HUDEP-2 (cell line): Measurements from ENCODE around the gene ESPN.

ENCODE experiments used
- DNase-seq, 76 experiments: peaks; one replicate each; lab custom pipeline; 2025; ENCODE audit not compliant: unreplicated experiment in 76 of 76; lab: John Stamatoyannopoulos, UW

The ESPN gene

GRCh38 chr1:6401673-6402072 is 22.9 kb upstream of the ESPN start:
- peak in 1 of 76 experiments; percentile 3 for DNase-seq

GRCh38 chr1:6408023-6408422 is 16.6 kb upstream of the ESPN start:
- no peak for DNase-seq

DNA sequence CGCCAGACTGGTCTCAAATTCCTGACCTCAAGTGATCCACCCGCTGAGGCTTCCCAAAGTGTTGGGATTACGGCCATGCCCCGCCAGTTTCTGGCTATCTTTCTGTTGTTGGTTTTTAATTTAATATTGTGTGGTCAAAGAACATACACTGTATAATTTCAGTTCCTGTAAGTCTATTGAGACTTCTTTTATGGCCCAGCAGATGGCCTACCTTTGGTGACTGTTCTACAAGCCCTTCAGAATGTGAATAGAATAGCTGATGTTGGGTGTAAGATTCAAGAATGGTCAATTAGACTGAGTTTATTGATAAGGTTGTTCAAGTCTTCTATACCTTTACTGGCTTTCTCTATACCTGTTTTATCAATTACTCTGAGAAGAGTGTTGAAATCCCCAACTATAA is 15.5 kb upstream of the ESPN start:
- DNase-seq: no peak

GRCh38 chr1:6409733-6410132 is 14.8 kb upstream of the ESPN start:
- no peak for DNase-seq

DNA sequence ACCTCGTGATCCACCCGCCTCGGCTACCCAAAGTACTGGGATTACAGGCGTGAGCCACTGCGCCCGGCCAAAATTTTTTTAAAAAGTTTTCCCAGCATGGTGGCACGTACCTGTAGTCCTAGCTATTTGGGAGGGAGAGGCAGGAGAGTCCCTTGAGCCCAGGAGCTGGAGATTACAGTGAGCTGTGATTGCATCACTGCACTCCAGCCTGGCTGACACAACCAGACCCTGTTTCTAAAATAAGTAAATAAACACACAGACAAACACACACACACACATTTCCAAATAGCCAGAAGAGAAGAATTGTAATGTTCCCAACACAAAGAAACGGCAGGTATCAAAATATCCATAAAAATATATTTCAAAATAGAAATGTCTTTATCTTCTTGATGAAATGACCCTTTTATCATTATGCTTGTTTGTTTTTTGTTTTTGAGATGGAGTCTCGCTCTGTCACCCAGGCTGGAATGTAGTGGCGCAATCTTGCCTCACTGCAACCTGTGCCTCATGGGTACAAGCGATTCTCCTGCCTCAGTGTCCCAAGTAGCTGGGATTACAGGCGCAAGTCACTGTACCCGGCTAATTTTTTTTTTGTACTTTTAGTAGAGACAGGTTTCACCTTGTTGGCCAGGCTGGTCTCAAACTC is 14.2 kb upstream of the ESPN start:
- DNase-seq: no peak

DNA sequence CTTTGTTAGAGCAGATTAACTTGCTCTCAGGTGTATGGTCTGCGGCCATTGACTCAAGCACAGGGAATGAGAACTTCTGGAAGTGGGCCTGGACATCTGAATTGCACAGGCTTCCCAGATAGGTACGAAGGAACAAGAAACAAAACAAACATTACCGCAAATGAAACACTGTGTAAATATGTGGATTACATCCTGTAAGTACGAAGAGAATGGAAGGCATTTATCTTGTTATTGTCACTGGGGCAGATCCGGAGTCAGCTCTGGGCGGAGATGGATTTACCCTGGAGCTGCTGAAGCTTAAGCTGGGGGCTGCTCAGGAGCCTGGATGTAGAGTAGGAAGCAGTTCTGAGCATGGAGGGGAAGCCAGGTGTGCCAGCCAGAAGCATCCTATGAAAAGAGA is 11.7 kb upstream of the ESPN start:
- no peak for DNase-seq

- DNase-seq: peak in 29 of 76 experiments; percentile 3 to 50 (median 24)
These were observed 10.1 kb upstream of the ESPN start for GRCh38 chr1:6414443-6414844.

DNA sequence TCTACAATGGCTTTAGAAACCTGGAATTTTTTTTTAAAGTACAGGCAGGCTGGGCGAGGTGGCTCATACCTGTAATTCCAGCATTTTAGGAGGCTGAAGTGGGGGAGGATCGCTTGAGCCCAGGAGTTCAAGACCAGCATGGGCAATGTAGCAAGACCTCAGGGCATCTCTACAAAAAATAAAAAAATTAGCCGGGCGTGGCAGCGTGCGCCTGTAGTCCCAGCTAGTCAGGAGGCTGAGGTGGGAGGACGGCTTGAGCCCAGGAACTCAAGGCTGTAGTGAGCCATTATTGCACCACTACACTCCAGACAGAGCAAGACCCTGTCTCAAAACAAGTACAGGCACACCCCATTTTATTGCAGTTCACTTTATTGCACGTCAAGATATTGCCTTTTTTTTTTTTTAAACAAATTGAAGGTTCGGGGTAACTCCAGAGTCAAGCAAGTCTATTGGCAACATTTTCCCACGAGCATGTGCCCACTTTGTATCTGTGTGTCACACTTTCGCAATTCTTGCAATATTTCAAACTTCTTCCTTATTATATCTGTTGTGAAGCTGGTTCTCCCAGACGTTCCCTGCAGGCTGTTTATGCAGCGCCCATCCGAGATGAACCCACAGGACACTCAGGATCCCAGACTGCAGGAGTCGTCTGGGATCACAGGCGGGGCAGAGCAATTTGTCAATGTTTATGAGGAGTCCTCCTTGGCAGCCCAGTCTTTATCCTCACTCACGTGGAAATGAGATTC is 9.5 kb upstream of the ESPN start:
- no peak for DNase-seq

DNA sequence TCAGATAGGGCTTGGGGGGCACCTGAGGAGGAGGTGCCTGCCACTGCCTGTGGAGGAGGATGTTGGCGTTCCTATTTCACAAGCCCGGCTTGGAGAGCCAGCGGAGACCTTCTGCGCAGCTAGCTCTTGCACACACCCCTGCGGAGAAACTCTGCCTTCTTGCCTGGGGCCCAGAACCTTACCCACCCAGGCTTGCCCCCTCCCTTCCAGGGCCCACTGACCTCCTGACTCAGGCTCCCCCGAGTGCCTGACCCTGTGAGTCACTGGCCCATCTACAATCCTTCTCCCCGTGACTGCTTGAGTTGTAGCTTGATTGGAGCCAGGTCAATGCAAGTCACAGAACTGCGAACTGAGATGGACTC is 8.3 kb upstream of the ESPN start:
- no peak for DNase-seq

- no peak for DNase-seq
These were observed 7.7 kb upstream of the ESPN start for GRCh38 chr1:6416906-6417305.

DNA sequence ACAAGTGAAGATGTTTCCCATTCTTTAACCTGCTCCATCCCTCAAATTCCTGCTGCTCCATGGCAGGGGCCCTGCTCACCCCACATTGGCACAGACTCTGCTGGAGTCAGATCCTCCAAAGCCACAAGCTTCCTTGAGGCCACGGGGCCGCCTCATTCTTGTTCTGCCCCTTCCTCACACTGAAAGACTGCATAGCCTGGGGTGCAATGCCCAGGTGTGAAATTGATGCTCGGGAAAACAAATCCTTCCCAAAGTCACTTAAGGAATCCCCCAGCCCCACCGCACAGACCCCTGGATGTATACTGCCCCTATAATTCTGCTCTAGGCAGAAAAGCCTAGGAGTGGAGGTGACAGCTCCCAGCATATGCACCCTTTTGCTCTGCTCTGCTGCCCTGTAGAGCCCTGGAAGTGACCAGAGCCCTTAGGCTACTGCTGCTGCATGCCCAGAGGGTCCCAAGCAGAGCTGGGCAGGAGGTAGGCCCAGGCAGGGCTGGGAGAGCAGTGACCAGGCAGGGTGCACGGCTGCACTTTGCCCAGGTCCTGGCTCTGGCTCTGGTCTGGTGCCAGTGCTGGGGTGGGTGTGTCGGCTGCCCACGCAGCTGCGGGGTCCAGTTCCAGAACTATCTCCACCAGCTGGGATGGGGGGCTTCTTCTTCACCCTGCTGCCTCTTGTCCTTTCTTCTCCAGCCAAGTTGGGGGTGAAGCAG is 6.5 kb upstream of the ESPN start:
- DNase-seq: no peak

- DNase-seq: no peak
These were observed 5.7 kb upstream of the ESPN start for GRCh38 chr1:6418668-6419396.

GRCh38 chr1:6419397-6419803 is 5.2 kb upstream of the ESPN start:
- DNase-seq: peak in 11 of 76 experiments; percentile 35 to 62 (median 41)

DNA sequence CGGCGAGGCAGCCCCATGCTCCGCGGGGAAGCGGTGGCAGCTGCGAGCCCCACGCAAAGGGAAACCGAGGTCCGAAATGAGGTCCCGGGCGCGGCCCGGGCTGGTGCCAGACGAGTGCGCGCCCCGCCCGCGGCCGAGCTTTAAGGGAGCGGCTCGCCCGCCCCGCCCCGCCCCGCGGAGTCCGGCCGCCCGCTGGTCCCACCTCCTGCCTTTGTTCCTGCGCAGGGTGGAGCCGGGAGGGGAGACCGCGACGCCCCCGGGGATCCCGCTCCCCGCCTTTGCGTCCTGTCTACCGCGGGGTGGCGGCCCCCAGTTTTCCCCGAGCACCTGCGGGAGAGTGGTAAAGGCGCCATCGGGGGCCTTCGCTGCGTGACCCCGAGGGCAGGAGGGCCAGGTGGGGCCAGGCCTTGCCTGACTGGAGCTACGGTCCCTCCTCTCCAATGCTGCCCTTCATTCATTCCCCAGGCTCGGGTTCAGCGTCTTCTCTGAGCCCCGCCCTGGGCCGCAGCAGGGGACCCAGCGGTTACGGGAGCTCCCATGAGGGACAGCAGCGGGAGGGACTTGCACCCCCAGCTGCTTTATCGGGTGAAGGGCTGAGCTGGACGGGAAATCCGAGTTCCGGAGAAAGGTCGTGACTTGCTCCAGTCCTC is 4.6 kb upstream of the ESPN start, which contains the start of gene HES2:
TSS of gene HES2 (minus strand) at position 116 of the 650 bp plus-strand sequence. CDS start at position 17, 99 bp downstream.
- peak in 60 of 76 experiments; percentile 17 to 80 (median 56) for DNase-seq

GRCh38 chr1:6420454-6421042 is 4.0 kb upstream of the ESPN start:
- peak in 71 of 76 experiments; percentile 41 to 92 (median 74) for DNase-seq

- no peak for DNase-seq
These were observed 3.3 kb upstream of the ESPN start for GRCh38 chr1:6421266-6421665.

DNA sequence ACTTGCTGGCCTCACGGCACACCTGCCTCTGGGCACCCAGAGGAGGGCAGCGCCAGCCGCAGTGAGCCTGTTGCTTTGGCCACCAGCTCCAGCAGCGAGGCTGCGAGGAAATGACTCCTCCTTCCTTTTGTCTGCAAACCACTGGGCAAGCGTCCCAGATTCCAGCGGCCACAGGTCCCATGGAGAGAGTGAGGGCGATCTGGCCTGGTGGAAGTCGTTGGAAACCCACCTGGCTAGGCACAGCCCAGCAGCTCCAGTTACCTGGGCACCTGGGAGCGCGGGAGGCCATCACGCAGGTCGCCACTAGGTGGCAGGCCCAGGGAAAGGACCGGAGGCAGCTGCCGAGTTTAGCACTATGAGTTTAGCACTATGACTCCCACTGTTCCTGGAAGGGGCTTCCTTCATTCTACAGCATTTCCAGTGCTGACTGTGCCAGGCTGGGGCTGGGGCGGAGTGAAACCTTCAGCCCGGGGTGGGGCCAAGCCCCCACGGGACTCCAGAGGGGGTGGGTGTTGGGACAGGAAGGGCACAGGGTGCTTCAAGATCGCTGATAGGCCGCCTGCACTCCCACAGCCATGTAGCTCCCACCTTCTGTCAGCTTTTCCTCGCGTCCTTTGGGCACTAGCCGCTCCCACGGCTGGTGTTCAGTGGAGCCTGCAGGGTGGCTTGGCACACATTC is 1.1 kb upstream of the ESPN start:
- peak in 52 of 76 experiments; percentile 11 to 71 (median 40) for DNase-seq

- DNase-seq: peak in 4 of 76 experiments; percentile 17 to 60 (median 27)
These were observed 493 bp upstream of the ESPN start for GRCh38 chr1:6424000-6424565.

DNA sequence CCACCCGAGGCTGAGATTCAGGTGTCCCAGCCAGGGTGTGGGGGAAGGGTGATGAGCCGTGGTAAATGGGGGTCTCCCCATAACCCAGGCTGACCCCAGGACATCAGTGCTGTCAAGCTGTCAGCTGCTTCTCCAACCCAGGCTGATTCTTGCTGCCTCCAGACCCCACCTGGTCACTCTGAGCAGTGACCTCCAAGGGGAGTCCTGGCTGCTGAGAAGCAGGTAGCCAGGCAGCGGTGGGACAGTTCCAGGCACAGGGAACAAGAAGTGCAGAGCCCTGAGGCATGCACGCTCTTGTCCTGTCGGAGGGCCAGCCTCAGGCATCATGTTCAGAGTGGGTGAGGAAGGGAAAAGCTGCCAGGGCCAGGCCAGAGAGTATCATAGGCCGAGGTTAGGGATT is 1.1 kb downstream of the ESPN start:
- DNase-seq: no peak
